ENCODE results near the gene HTR3B. TPM values are rescaled to one million over a fixed set of nuclear protein-coding genes. Genes with fewer than 3 reads are reported as not detected.

The HTR3B gene, protein sequence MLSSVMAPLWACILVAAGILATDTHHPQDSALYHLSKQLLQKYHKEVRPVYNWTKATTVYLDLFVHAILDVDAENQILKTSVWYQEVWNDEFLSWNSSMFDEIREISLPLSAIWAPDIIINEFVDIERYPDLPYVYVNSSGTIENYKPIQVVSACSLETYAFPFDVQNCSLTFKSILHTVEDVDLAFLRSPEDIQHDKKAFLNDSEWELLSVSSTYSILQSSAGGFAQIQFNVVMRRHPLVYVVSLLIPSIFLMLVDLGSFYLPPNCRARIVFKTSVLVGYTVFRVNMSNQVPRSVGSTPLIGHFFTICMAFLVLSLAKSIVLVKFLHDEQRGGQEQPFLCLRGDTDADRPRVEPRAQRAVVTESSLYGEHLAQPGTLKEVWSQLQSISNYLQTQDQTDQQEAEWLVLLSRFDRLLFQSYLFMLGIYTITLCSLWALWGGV
- total RNA-seq (not detected), polyA plus RNA-seq (not detected)

GRCh38 chr11:113904379-113905101 lies at the start of gene HTR3B:
HTR3B (plus strand) TSS chr11:113904796; CDS start chr11:113904934, 138 bp downstream.
- Histone ChIP-seq H3K27ac (no peak within 1 kb of the TSS), H3K36me3 (no peaks in the 10 kb centered on the region), H3K4me1 (peaks cover 7 to 10% (median 8%) of the 10 kb centered on the region in 3 donors), H3K4me3 (no peak within 1 kb of the TSS), H3K27me3 (no peaks in the 10 kb centered on the region), H3K9me3 (no peaks in the 10 kb centered on the region)
- no peak for TF ChIP-seq CTCF (IDR thresholded peaks at IDR 0.05)
- intact Hi-C loops (cut with DNase I): loop anchor here in 1 of 3 donors (5.0 kb wide), 1 partner anchor 358 kb away; no protein-coding TSS in a partner anchor
- no peak for DNase-seq
- no peak for FAIRE-seq
- no peak for ATAC-seq
- 88 to 91% methylated on average over 6 of the region's 6 CpGs for WGBS, 2 donors

GRCh38 chr11:113855803-113856202 lies 48.8 kb upstream of the HTR3B start:
- ATAC-seq (no peak), DNase-seq (no peak), FAIRE-seq (no peak)
- WGBS, 2 donors: 97% methylated on average over 6 of the region's 6 CpGs
- Histone ChIP-seq H3K9me3 (no peaks in the 10 kb centered on the region), H3K4me3 (no peak overlapping the region), H3K27ac (no peak overlapping the region), H3K27me3 (no peaks in the 10 kb centered on the region), H3K36me3 (peaks cover 0 to 4% (median 2%) of the 10 kb centered on the region in 3 donors), H3K4me1 (peaks cover 0 to 10% (median 4%) of the 10 kb centered on the region in 3 donors)
- intact Hi-C loops (cut with DNase I): no loop called here
- no peak for TF ChIP-seq CTCF (IDR thresholded peaks at IDR 0.05)

DNA sequence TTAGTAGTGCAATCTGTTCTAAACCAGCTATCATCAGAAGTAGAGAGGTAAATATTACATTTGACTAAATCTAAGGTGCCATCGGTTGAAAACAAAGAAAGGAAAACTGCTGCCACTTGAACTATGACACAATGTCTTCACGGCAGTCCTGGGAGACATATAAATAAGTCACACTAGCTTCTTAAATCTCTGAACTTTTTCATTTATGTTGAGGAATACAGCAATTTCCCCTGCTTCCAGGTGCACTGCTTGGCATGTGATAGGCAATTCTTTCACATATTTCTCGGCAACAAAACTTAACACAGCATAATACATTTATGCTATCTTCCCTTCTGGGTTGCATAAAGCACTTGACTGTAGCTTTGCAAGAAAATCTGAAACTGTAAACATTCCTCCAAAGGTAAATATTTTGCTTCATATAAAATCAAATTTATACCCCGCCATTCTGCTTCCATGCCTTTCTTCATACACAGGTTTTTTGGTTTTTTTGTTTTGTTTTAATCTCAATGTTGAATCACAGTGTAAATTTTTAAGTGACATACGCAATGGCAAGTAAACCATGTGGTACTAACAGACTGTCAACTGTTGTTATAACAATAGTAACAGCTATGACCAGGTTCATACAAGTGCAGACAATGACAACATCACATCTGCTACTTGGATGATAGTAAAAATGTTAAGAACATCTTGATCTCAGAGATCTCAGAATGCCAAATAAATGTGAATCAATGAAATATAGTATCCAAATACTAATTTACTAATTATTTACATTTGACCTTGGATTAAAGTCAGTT lies 47.4 kb upstream of the HTR3B start:
- ATAC-seq (no peak), FAIRE-seq (no peak), DNase-seq (no peak)
- H3K36me3 ChIP-seq: no peaks in the 10 kb centered on the region
- peaks cover 0 to 10% (median 4%) of the 10 kb centered on the region in 3 donors for H3K4me1 ChIP-seq
- 42 to 45% methylated on average over 5 of the region's 5 CpGs for WGBS, 2 donors
- TF ChIP-seq CTCF (IDR thresholded peaks at IDR 0.05): no peak
- H3K27me3 ChIP-seq: no peaks in the 10 kb centered on the region
- intact Hi-C loops (cut with DNase I): no loop called here
- no peak overlapping the region for H3K4me3 ChIP-seq
- H3K9me3 ChIP-seq: no peaks in the 10 kb centered on the region
- no peak overlapping the region for H3K27ac ChIP-seq

GRCh38 chr11:113859665-113860064 lies 44.9 kb upstream of the HTR3B start:
- TF ChIP-seq CTCF (IDR thresholded peaks at IDR 0.05): no peak
- FAIRE-seq (no peak), ATAC-seq (no peak), DNase-seq (no peak)
- H3K4me1 ChIP-seq: peaks cover 0 to 10% (median 4%) of the 10 kb centered on the region in 3 donors
- H3K36me3 ChIP-seq: no peaks in the 10 kb centered on the region
- H3K27ac ChIP-seq: no peak overlapping the region
- no peaks in the 10 kb centered on the region for H3K9me3 ChIP-seq
- no peaks in the 10 kb centered on the region for H3K27me3 ChIP-seq
- H3K4me3 ChIP-seq: no peak overlapping the region
- intact Hi-C loops (cut with DNase I): no loop called here
